ENCODE data around the gene COL23A1. TPM values are rescaled to one million over a fixed set of nuclear protein-coding genes. Genes with fewer than 3 reads are reported as not detected.

The COL23A1 gene
- total RNA-seq, 1 experiment from 2014 or later = not detected

GRCh38 chr5:178285399-178286225 lies 304.6 kb downstream of the COL23A1 start:
- H3K27me3 ChIP-seq (ENCODE audit: low read length) = peaks cover 40% of the 10 kb centered on the region
- H3F3A ChIP-seq (ENCODE audit: low read length, unreplicated experiment) = no peaks in the 10 kb centered on the region
- no peak for ATAC-seq
- H3K9me2 ChIP-seq (replicated peaks; ENCODE audit: low read length) = no peaks in the 10 kb centered on the region
- BruUV-seq (replicated peaks) = no TSS peak
- H3K27ac ChIP-seq (ENCODE audit: low read length) = no peak overlapping the region
- H3K4me2 ChIP-seq (ENCODE audit: low read length) = no peak overlapping the region
- H3K36me3 ChIP-seq (ENCODE audit: low read depth, low read length) = no peaks in the 10 kb centered on the region
- no peaks in the 10 kb centered on the region for H3K9me3 ChIP-seq (ENCODE audit: low read length)
- TF ChIP-seq EZH2phosphoT487 (IDR thresholded peaks at IDR 0.05; ENCODE audit: borderline replicate concordance, low read length) = no peak
- TF ChIP-seq, protein P1, sequence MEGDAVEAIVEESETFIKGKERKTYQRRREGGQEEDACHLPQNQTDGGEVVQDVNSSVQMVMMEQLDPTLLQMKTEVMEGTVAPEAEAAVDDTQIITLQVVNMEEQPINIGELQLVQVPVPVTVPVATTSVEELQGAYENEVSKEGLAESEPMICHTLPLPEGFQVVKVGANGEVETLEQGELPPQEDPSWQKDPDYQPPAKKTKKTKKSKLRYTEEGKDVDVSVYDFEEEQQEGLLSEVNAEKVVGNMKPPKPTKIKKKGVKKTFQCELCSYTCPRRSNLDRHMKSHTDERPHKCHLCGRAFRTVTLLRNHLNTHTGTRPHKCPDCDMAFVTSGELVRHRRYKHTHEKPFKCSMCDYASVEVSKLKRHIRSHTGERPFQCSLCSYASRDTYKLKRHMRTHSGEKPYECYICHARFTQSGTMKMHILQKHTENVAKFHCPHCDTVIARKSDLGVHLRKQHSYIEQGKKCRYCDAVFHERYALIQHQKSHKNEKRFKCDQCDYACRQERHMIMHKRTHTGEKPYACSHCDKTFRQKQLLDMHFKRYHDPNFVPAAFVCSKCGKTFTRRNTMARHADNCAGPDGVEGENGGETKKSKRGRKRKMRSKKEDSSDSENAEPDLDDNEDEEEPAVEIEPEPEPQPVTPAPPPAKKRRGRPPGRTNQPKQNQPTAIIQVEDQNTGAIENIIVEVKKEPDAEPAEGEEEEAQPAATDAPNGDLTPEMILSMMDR (conservative IDR thresholded peaks at IDR 0.05; ENCODE audit: low read depth, low read length) = no peak
- no peak for TF ChIP-seq EZH2 (IDR thresholded peaks at IDR 0.05; ENCODE audit: low read length, unreplicated experiment)
- CTCF ChIA-PET = no interaction called here
- intact Hi-C loops (cut with micrococcal nuclease) = no loop called here
- H4K20me1 ChIP-seq (ENCODE audit: low read length) = no peaks in the 10 kb centered on the region
- H3K4me1 ChIP-seq (ENCODE audit: insufficient read depth, low read length) = peaks cover 12% of the 10 kb centered on the region; the same call in 1 of the 2 replicates
- H3K79me2 ChIP-seq (ENCODE audit: low read length) = no peaks in the 10 kb centered on the region
- H3K9ac ChIP-seq (ENCODE audit: low read length) = no peak overlapping the region
- DNase-seq = no peak
- no peak overlapping the region for H3K4me3 ChIP-seq (ENCODE audit: low read length)
- POLR2A ChIA-PET (ENCODE audit: unreplicated experiment) = no interaction called here
- no peak overlapping the region for H2AFZ ChIP-seq (ENCODE audit: low read length)

DNA sequence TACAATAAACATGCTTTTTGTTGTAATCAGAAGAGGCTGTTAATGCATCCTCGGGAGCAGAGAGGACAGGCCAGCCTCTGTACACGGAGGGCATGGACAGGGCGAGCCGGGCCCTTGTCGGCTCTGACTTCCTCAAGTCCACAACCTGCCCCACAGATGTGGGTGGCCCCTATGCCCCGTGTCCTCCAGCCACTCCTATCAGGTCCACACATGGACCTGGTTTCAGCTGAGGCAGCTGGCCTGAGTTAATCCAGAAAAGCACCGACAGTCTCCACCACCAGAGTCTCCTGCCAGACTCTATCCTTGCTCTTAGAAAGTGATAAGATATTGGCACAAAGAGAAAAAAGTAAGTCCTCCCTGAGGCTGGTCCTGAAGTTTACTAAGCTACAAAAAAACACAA lies 305.2 kb downstream of the COL23A1 start:
- intact Hi-C loops (cut with micrococcal nuclease) = loop anchor here (1.0 to 5.0 kb wide), 3 partner anchors 182 to 1207 kb away; no protein-coding TSS in a partner anchor
- H3F3A ChIP-seq (ENCODE audit: low read length, unreplicated experiment) = no peaks in the 10 kb centered on the region
- no TSS peak for BruUV-seq (replicated peaks)
- ChIA-PET POLR2A (ENCODE audit: unreplicated experiment) (no interaction called here), CTCF (interaction anchor here (0.5 kb wide), 1 partner anchor 354 kb away, joined by 3 read pairs; no protein-coding TSS in a partner anchor)
- H3K9ac ChIP-seq (ENCODE audit: low read length) = no peak overlapping the region
- H3K4me1 ChIP-seq (ENCODE audit: insufficient read depth, low read length) = peaks cover 12% of the 10 kb centered on the region; the same call in 1 of the 2 replicates
- peaks cover 34% of the 10 kb centered on the region for H3K27me3 ChIP-seq (ENCODE audit: low read length)
- H3K4me2 ChIP-seq (ENCODE audit: low read length) = no peak overlapping the region
- no peaks in the 10 kb centered on the region for H3K9me3 ChIP-seq (ENCODE audit: low read length)
- no peak overlapping the region for H3K27ac ChIP-seq (ENCODE audit: low read length)
- no peaks in the 10 kb centered on the region for H3K79me2 ChIP-seq (ENCODE audit: low read length)
- TF ChIP-seq, protein P1 (conservative IDR thresholded peaks at IDR 0.05; ENCODE audit: low read depth, low read length) = no peak
- TF ChIP-seq EZH2phosphoT487 (IDR thresholded peaks at IDR 0.05; ENCODE audit: borderline replicate concordance, low read length) (no peak), EZH2 (IDR thresholded peaks at IDR 0.05; ENCODE audit: low read length, unreplicated experiment) (no peak)
- no peaks in the 10 kb centered on the region for H3K9me2 ChIP-seq (replicated peaks; ENCODE audit: low read length)
- no peaks in the 10 kb centered on the region for H4K20me1 ChIP-seq (ENCODE audit: low read length)
- ATAC-seq = no peak
- no peak overlapping the region for H2AFZ ChIP-seq (ENCODE audit: low read length)
- DNase-seq = no peak
- no peaks in the 10 kb centered on the region for H3K36me3 ChIP-seq (ENCODE audit: low read depth, low read length)
- H3K4me3 ChIP-seq (ENCODE audit: low read length) = no peak overlapping the region

Data from PC-3 (cell line).